CD4-positive, alpha-beta T cell treated with Interleukin-12 subunit alpha and Interleukin-12 subunit beta, for 1 hour (primary cell): Measurements from ENCODE around the gene PGA4.
"Not testable (repeated sequence)": the region's sequence is repeated elsewhere in the genome, so short reads cannot be mapped to it uniquely, and the experiment has no call there.

Source experiments
- DNase-seq: peaks from one replicate; pipeline ENCODE4 v3.0.0-alpha.2; 2020

Gene PGA4

GRCh38 chr11:61252332-61252731 lies 30.2 kb downstream of the PGA4 start:
- not testable (repeated sequence) for DNase-seq

- DNase-seq = peak; percentile 63
Measured at GRCh38 chr11:61254403-61255025, 32.4 kb downstream of the PGA4 start.

- no peak for DNase-seq
Measured at GRCh38 chr11:61256710-61257482, 34.7 kb downstream of the PGA4 start.

GRCh38 chr11:61258546-61258945 lies 36.4 kb downstream of the PGA4 start:
- no peak for DNase-seq

- DNase-seq = no peak
Measured at GRCh38 chr11:61259363-61259762, 37.2 kb downstream of the PGA4 start.

GRCh38 chr11:61264371-61264770 lies 42.2 kb downstream of the PGA4 start:
- no peak for DNase-seq

GRCh38 chr11:61264795-61265194 lies 42.6 kb downstream of the PGA4 start:
- no peak for DNase-seq

- no peak for DNase-seq
Measured at GRCh38 chr11:61265357-61265756, 43.2 kb downstream of the PGA4 start.

- DNase-seq = no peak
Measured at GRCh38 chr11:61266602-61267001, 44.5 kb downstream of the PGA4 start.

- DNase-seq = no peak
Measured at GRCh38 chr11:61267437-61267841, 45.3 kb downstream of the PGA4 start.

GRCh38 chr11:61268588-61269250 lies 46.6 kb downstream of the PGA4 start:
- DNase-seq = no peak

- DNase-seq = no peak
Measured at GRCh38 chr11:61270354-61271076, 48.4 kb downstream of the PGA4 start.

GRCh38 chr11:61272731-61273130 lies 50.6 kb downstream of the PGA4 start:
- no peak for DNase-seq

GRCh38 chr11:61273178-61274078 lies 51.3 kb downstream of the PGA4 start:
- DNase-seq = no peak

- DNase-seq = no peak
Measured at GRCh38 chr11:61274084-61274483, 51.9 kb downstream of the PGA4 start.

- no peak for DNase-seq
Measured at GRCh38 chr11:61275191-61275590, 53.0 kb downstream of the PGA4 start.

GRCh38 chr11:61277186-61278000 lies 55.2 kb downstream of the PGA4 start:
- no peak for DNase-seq

- DNase-seq = no peak
Measured at GRCh38 chr11:61278001-61278470, 55.9 kb downstream of the PGA4 start.

GRCh38 chr11:61279934-61280659 lies 58.0 kb downstream of the PGA4 start:
- no peak for DNase-seq

GRCh38 chr11:61280883-61281580 lies 58.9 kb downstream of the PGA4 start:
- no peak for DNase-seq
